Measurements from ENCODE around the gene RND2. TPM values are rescaled to one million over a fixed set of nuclear protein-coding genes. Genes with fewer than 3 reads are reported as not detected.

The RND2 gene
- total and polyA plus RNA-seq, 4 donors, result 1.9 to 2.8 (median 2.2) TPM

GRCh38 chr17:43014020-43014648, 10.9 kb upstream of the RND2 start (continued):
- no peak for TF ChIP-seq ZBTB33 (IDR thresholded peaks at IDR 0.05)
- TF ChIP-seq RXRA (IDR thresholded peaks at IDR 0.05), result no peak
- no peak for TF ChIP-seq HNF4G (IDR thresholded peaks at IDR 0.05)

DNA sequence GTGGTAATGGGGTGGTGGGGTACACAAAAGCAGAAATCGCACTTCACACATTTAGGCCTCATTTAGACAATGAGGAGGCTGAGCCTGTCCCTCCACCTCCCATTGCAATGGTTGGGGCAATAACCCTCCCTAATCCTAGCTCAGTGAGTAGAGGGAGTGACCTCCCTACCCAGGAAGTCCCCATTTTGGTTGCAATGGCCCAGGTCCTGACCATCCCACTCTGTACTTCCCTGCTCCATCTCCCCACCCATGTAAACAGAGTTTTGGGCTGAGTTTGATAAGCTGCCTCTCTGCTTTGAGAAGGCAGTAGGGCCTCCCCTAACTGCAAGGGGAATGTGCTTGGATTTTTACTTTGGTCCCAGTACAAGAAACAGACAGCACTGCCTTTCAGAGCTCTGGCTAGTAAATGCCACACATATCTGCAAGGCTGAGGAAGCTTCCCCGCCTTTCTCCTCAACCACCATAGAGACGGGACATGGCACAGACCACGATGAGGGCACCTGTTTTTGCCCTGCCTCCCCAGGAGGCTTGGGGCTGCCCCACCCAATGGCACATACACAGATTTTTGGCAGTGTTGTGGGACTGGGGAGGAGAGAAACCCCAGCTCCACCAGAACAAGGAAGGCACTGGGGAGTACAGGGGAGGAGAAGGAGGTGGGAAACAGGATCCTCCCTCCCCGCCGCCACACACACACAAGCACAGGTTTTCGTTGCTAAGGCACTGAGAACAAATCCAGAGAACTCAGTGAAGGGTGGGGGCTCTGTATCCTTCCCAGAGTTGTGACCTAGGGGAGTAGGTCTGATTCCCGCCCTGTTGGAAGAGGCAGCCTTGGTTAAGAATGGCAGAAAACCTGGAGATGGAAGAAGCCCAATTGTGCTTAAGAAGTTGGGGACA, 10.1 kb upstream of the RND2 start:
- H3K27ac ChIP-seq (ENCODE audit: low read depth in 1 of 2, low read length in 2 of 2), result peak overlapping the region; percentile 18 to 55
- H3K27me3 ChIP-seq (ENCODE audit: control insufficient read depth in 4 of 4, insufficient read depth in 4 of 4, low read length in 3 of 4), result no peaks in the 10 kb centered on the region
- no peak for DNase-seq (ENCODE audit: low spot score)
- TF ChIP-seq TAF1 (conservative IDR thresholded peaks at IDR 0.05) (no peak), FOXA1 (IDR thresholded peaks at IDR 0.05) (no peak), YY1 (IDR thresholded peaks at IDR 0.05) (no peak), SP1 (IDR thresholded peaks at IDR 0.05) (no peak)
- H3K36me3 ChIP-seq (ENCODE audit: control insufficient read depth in 4 of 4, insufficient read depth in 3 of 4, low read depth in 1 of 4, low read length in 3 of 4), result peaks cover 0 to 28% (median 10%) of the 10 kb centered on the region in 4 donors
- H3K4me3 ChIP-seq (ENCODE audit: low read depth in 1 of 3, low read length in 3 of 3), result no peak overlapping the region
- 83% methylated on average over 8 of the region's 8 CpGs for WGBS
- H3K9ac ChIP-seq (ENCODE audit: low read depth in 1 of 2, low read length in 2 of 2), result no peak overlapping the region
- H3K4me1 ChIP-seq (ENCODE audit: control insufficient read depth in 4 of 4, insufficient read depth in 4 of 4, low read length in 3 of 4), result peaks cover 0 to 17% (median 11%) of the 10 kb centered on the region in 4 donors
- H3K9me3 ChIP-seq (ENCODE audit: control insufficient read depth in 4 of 4, low read length in 3 of 4), result no peaks in the 10 kb centered on the region

DNA sequence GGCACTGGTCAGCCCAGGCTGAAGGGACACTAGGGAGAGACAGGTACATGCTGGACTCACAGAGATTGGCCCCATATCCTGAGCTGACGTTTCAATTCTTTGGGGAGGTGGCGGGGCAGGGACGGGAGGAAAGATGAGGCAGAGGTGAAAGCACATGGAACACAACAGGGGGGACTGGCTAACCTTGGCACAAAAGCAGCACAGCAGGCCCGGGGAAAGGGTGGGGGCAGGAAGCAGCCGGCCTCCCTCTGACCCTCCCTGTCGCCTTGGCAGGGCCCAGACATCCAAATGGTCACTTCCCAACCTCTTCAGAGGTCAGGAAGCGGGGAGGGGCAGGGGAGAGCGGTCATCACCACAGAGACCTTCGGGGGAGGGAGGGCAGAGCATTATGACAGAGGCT, 9.5 kb upstream of the RND2 start:
- Histone ChIP-seq H3K9me3 (ENCODE audit: control insufficient read depth in 4 of 4, low read length in 3 of 4) (no peaks in the 10 kb centered on the region), H3K27me3 (ENCODE audit: control insufficient read depth in 4 of 4, insufficient read depth in 4 of 4, low read length in 3 of 4) (no peaks in the 10 kb centered on the region), H3K27ac (ENCODE audit: low read depth in 1 of 2, low read length in 2 of 2) (peak overlapping the region; percentile 18 to 55), H3K9ac (ENCODE audit: low read depth in 1 of 2, low read length in 2 of 2) (no peak overlapping the region), H3K4me1 (ENCODE audit: control insufficient read depth in 4 of 4, insufficient read depth in 4 of 4, low read length in 3 of 4) (peaks cover 0 to 19% (median 11%) of the 10 kb centered on the region in 4 donors), H3K36me3 (ENCODE audit: control insufficient read depth in 4 of 4, insufficient read depth in 3 of 4, low read depth in 1 of 4, low read length in 3 of 4) (peaks cover 0 to 28% (median 10%) of the 10 kb centered on the region in 4 donors), H3K4me3 (ENCODE audit: low read depth in 1 of 3, low read length in 3 of 3) (no peak overlapping the region)
- DNase-seq (ENCODE audit: low spot score), result no peak
- 75% methylated on average over 9 of the region's 9 CpGs for WGBS
- no peak for TF ChIP-seq FOXA1 (IDR thresholded peaks at IDR 0.05)
- TF ChIP-seq RXRA (IDR thresholded peaks at IDR 0.05), result peak; percentile 59 to 61
- TF ChIP-seq SP1 (IDR thresholded peaks at IDR 0.05), result peak; percentile 45
- no peak for TF ChIP-seq ATF3 (IDR thresholded peaks at IDR 0.05)
- TF ChIP-seq NR2F2 (IDR thresholded peaks at IDR 0.05), result peak; percentile 97

- H3K4me1 ChIP-seq (ENCODE audit: control insufficient read depth in 4 of 4, insufficient read depth in 4 of 4, low read length in 3 of 4), result peaks cover 3 to 19% (median 12%) of the 10 kb centered on the region in 4 donors
- H3K27ac ChIP-seq (ENCODE audit: low read depth in 1 of 2, low read length in 2 of 2), result peak overlapping the region in 1 of 2 donors; percentile 29
- H3K9me3 ChIP-seq (ENCODE audit: control insufficient read depth in 4 of 4, low read length in 3 of 4), result no peaks in the 10 kb centered on the region
- no peak overlapping the region for H3K9ac ChIP-seq (ENCODE audit: low read depth in 1 of 2, low read length in 2 of 2)
- no peak overlapping the region for H3K4me3 ChIP-seq (ENCODE audit: low read depth in 1 of 3, low read length in 3 of 3)
- no peak for DNase-seq (ENCODE audit: low spot score)
- WGBS, result 96% methylated on average over 7 of the region's 7 CpGs
- H3K36me3 ChIP-seq (ENCODE audit: control insufficient read depth in 4 of 4, insufficient read depth in 3 of 4, low read depth in 1 of 4, low read length in 3 of 4), result peaks cover 0 to 28% (median 10%) of the 10 kb centered on the region in 4 donors
- TF ChIP-seq FOXA1 (IDR thresholded peaks at IDR 0.05) (no peak), SP1 (IDR thresholded peaks at IDR 0.05) (no peak), HNF4A (conservative IDR thresholded peaks at IDR 0.05) (no peak), ZBTB33 (IDR thresholded peaks at IDR 0.05) (no peak), ATF3 (IDR thresholded peaks at IDR 0.05) (no peak)
- TF ChIP-seq, protein P1, sequence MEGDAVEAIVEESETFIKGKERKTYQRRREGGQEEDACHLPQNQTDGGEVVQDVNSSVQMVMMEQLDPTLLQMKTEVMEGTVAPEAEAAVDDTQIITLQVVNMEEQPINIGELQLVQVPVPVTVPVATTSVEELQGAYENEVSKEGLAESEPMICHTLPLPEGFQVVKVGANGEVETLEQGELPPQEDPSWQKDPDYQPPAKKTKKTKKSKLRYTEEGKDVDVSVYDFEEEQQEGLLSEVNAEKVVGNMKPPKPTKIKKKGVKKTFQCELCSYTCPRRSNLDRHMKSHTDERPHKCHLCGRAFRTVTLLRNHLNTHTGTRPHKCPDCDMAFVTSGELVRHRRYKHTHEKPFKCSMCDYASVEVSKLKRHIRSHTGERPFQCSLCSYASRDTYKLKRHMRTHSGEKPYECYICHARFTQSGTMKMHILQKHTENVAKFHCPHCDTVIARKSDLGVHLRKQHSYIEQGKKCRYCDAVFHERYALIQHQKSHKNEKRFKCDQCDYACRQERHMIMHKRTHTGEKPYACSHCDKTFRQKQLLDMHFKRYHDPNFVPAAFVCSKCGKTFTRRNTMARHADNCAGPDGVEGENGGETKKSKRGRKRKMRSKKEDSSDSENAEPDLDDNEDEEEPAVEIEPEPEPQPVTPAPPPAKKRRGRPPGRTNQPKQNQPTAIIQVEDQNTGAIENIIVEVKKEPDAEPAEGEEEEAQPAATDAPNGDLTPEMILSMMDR (IDR thresholded peaks at IDR 0.05; ENCODE audit: low read depth, low read length, missing input control), result no peak
- no peaks in the 10 kb centered on the region for H3K27me3 ChIP-seq (ENCODE audit: control insufficient read depth in 4 of 4, insufficient read depth in 4 of 4, low read length in 3 of 4)
Measured at GRCh38 chr17:43016216-43016615, 8.8 kb upstream of the RND2 start.
